A673 (cell line): ENCODE measurements around the gene ZMPSTE24.

ENCODE experiments used
- EZH2 ChIP-seq: fragments of 200-600 bp; sonication (generic); IDR thresholded peaks from 2 replicates; pipeline ENCODE4 v1.6.1; 2017; ENCODE audit warnings: borderline replicate concordance, low read depth, mild to moderate bottlenecking, mixed read lengths, antibody characterized with exemption, low read length; ENCODE audit not compliant: poor library complexity, severe bottlenecking
- TF ChIP-seq, protein P1 (sequence below): fragments of 300-800, 200-600 bp; sonication (generic); conservative IDR thresholded peaks from 2 replicates; pipeline ENCODE4 v1.5.1; 2017; ENCODE audit warnings: low read depth, mild to moderate bottlenecking, antibody characterized with exemption, low read length, moderate library complexity, mixed read lengths

DNA sequence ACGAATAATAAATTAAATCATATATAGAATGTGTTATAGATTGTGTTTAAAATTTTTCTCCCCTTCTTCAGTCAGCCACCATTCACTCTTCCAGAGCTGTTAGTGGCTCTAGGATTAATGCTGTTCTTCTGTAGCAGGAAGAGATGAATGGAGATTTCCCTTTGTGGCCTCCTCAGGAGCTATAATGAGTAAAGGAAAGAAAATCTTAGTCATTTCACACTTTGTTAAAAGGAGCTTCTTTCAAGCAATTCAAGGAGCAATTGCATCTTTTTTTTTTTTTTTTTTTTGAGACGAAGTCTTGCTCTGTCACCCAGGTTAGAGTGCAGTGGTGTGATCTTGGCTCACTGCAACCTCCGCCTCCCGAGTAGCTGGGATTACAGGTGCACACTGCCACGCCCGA is 34.0 kb upstream of the ZMPSTE24 start:
- TF ChIP-seq, protein P1, sequence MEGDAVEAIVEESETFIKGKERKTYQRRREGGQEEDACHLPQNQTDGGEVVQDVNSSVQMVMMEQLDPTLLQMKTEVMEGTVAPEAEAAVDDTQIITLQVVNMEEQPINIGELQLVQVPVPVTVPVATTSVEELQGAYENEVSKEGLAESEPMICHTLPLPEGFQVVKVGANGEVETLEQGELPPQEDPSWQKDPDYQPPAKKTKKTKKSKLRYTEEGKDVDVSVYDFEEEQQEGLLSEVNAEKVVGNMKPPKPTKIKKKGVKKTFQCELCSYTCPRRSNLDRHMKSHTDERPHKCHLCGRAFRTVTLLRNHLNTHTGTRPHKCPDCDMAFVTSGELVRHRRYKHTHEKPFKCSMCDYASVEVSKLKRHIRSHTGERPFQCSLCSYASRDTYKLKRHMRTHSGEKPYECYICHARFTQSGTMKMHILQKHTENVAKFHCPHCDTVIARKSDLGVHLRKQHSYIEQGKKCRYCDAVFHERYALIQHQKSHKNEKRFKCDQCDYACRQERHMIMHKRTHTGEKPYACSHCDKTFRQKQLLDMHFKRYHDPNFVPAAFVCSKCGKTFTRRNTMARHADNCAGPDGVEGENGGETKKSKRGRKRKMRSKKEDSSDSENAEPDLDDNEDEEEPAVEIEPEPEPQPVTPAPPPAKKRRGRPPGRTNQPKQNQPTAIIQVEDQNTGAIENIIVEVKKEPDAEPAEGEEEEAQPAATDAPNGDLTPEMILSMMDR = no peak
- TF ChIP-seq EZH2 = no peak
